Neural cell (in vitro differentiated cells): ENCODE results near the gene APOBEC3G.
"Not testable (repeated sequence)": the region's sequence is repeated elsewhere in the genome, so short reads cannot be mapped to it uniquely, and the experiment has no call there.

ENCODE experiments used
- EP300 ChIP-seq: fragments of 450-650 bp; conservative IDR thresholded peaks from 2 replicates; pipeline ENCODE4 v1.6.1; 2014; ENCODE audit warnings: antibody characterized with exemption, mild to moderate bottlenecking, moderate library complexity; ENCODE audit not compliant: poor library complexity, severe bottlenecking
- EZH2 ChIP-seq: fragments of 200-600, 300-800 bp; shearing (Covaris generic), sonication (generic); IDR thresholded peaks from 2 replicates; pipeline ENCODE4 v1.6.1; 2014; ENCODE audit warnings: antibody characterized with exemption, low read length, borderline replicate concordance, mild to moderate bottlenecking; ENCODE audit not compliant: insufficient read depth, poor library complexity, severe bottlenecking
- MXI1 ChIP-seq: fragments of 450-650 bp; conservative IDR thresholded peaks from 2 replicates; pipeline ENCODE4 v1.6.1; 2014; ENCODE audit warnings: antibody characterized with exemption, mild to moderate bottlenecking; ENCODE audit not compliant: poor library complexity, severe bottlenecking
- POLR2AphosphoS5 ChIP-seq: IDR thresholded peaks from 2 replicates; pipeline ENCODE4 v1.6.1; 2012
- RAD21 ChIP-seq: fragments of 450-650 bp; conservative IDR thresholded peaks from 2 replicates; pipeline ENCODE4 v1.6.1; 2014; ENCODE audit warnings: antibody characterized with exemption, mild to moderate bottlenecking, moderate library complexity
- SMC3 ChIP-seq: fragments of 450-650 bp; conservative IDR thresholded peaks from 2 replicates; pipeline ENCODE4 v1.6.1; 2014; ENCODE audit warnings: antibody characterized with exemption, mild to moderate bottlenecking, moderate library complexity; ENCODE audit not compliant: poor library complexity
- TAF1 ChIP-seq: IDR thresholded peaks from 2 replicates; pipeline ENCODE4 v1.6.1; 2012; ENCODE audit warnings: low read depth
- TF ChIP-seq, protein P1 (sequence below): fragments of 450-650 bp; IDR thresholded peaks from 2 replicates; pipeline ENCODE4 v1.5.1; 2014; ENCODE audit warnings: antibody characterized with exemption, mild to moderate bottlenecking, moderate library complexity; ENCODE audit not compliant: poor library complexity, severe bottlenecking

DNA sequence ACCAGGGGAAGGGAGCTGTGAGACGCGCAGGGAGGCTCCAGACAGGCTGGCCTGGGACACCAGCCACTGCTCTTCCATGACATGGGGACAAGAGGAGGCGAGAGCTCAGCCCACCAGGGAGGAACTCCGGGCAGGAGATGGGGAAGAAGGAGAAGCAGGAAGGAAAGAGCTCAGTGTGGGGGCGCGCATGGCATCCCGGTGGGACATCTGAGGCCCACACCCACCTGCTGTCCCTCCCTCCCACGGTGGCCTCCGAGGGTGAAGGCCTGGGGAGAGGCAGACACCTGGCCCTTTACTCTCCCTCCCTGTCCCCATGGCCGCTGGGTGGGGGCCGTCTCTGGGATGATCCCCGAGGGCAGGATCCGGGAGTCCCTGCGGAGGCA, 36.9 kb upstream of the APOBEC3G start:
- TF ChIP-seq, protein P1, sequence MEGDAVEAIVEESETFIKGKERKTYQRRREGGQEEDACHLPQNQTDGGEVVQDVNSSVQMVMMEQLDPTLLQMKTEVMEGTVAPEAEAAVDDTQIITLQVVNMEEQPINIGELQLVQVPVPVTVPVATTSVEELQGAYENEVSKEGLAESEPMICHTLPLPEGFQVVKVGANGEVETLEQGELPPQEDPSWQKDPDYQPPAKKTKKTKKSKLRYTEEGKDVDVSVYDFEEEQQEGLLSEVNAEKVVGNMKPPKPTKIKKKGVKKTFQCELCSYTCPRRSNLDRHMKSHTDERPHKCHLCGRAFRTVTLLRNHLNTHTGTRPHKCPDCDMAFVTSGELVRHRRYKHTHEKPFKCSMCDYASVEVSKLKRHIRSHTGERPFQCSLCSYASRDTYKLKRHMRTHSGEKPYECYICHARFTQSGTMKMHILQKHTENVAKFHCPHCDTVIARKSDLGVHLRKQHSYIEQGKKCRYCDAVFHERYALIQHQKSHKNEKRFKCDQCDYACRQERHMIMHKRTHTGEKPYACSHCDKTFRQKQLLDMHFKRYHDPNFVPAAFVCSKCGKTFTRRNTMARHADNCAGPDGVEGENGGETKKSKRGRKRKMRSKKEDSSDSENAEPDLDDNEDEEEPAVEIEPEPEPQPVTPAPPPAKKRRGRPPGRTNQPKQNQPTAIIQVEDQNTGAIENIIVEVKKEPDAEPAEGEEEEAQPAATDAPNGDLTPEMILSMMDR = not testable (repeated sequence)
- not testable (repeated sequence) for TF ChIP-seq POLR2AphosphoS5, EZH2, SMC3, RAD21, MXI1, EP300, TAF1
